Measurements from ENCODE around the gene CAND1.

DNA sequence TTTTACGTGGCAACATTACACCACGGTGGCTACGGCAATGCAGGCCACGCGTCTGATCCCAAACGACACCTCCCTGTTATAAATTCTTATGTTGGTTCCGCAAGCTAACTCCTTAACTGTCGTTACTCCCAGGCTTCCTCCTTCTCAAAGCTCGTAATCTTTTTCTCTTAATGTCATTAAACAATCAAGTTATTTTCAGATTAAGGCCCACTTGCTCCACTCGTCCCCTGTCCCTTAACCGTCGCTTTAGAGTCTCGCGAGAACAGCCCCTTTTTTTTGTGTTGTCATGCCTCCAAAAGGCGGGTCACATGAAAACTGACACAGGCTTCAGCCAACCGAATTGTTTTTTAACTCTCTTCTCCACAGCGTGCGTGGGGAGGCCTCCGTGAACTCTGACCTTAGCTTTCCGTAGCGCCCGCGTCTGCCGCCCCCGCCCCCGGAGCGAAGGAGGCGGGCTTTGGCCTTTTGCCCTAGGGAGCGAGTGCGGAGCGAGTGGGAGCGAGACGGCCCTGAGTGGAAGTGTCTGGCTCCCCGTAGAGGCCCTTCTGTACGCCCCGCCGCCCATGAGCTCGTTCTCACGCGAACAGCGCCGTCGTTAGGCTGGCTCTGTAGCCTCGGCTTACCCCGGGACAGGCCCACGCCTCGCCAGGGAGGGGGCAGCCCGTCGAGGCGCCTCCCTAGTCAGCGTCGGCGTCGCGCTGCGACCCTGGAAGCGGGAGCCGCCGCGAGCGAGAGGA is at the start of gene CAND1:
- TF ChIP-seq POLR2AphosphoS5 (IDR thresholded peaks at IDR 0.05; ENCODE audit: low read depth, low read length) (peak; percentile 61; the same call in 1 of the 2 replicates), TAF1 (IDR thresholded peaks at IDR 0.05; ENCODE audit: borderline replicate concordance, low read depth, low read length) (0 out of 2 replicates have a peak, but pooled peaks have one; percentile 58), POLR2A (IDR thresholded peaks at IDR 0.05; ENCODE audit: low read depth, low read length) (peak; percentile 77)

Measured in GM12892 (cell line).